GM23338 (cell line): Measurements from ENCODE around the gene METAP1D. TPM values are rescaled to one million over a fixed set of nuclear protein-coding genes. Genes with fewer than 3 reads are reported as not detected.
A peak's percentile ranks its signal among the peaks of the same experiment; 100 is the strongest.

Source experiments
- ATAC-seq: fragments of 200-7000 bp; cut with Tn5 transposase; 3 replicates; pipeline ENCODE4 v1.9.1; 2020
- DNase-seq: peaks from one replicate; pipeline ENCODE4 v3.0.0-alpha.2; 2015; ENCODE audit warnings: low spot score
- H2AFZ ChIP-seq: fragments of 200-600 bp; sonication (generic); 2 replicates; pipeline ENCODE4 v1.8.0; 2016; ENCODE audit warnings: antibody characterized with exemption, mild to moderate bottlenecking, moderate library complexity
- H3F3A ChIP-seq: fragments of 200-600 bp; sonication (generic); replicated peaks from 2 replicates; pipeline ENCODE4 v1.8.0; 2017; ENCODE audit warnings: antibody characterized with exemption, mixed run types, low read depth
- H3K27ac ChIP-seq: fragments of 200-600 bp; sonication (generic); 2 replicates; pipeline ENCODE4 v1.6.1; 2016; ENCODE audit warnings: low read depth
- H3K27me3 ChIP-seq: fragments of 200-600 bp; sonication (generic); 2 replicates; pipeline ENCODE4 v1.8.0; 2016; ENCODE audit warnings: mild to moderate bottlenecking, mixed run types, moderate library complexity; ENCODE audit not compliant: insufficient read depth
- H3K36me3 ChIP-seq: fragments of 200-600 bp; sonication (generic); 2 replicates; pipeline ENCODE4 v1.8.0; 2016; ENCODE audit warnings: mild to moderate bottlenecking; ENCODE audit not compliant: insufficient read depth
- H3K4me1 ChIP-seq: fragments of 200-600 bp; sonication (generic); 2 replicates; pipeline ENCODE4 v1.8.0; 2016; ENCODE audit warnings: mild to moderate bottlenecking, moderate library complexity; ENCODE audit not compliant: insufficient read depth
- H3K4me2 ChIP-seq: fragments of 200-600 bp; sonication (generic); 2 replicates; pipeline ENCODE4 v1.7.1; 2017; ENCODE audit warnings: mixed run types
- H3K4me3 ChIP-seq: fragments of 200-600 bp; sonication (generic); 2 replicates; pipeline ENCODE4 v1.6.1; 2016; ENCODE audit warnings: mixed run types
- H3K79me2 ChIP-seq: fragments of 200-600 bp; sonication (generic); replicated peaks from 2 replicates; pipeline ENCODE4 v1.8.0; 2017; ENCODE audit warnings: mild to moderate bottlenecking; ENCODE audit not compliant: insufficient read depth
- H3K9me2 ChIP-seq: fragments of 200-600 bp; sonication (generic); 2 replicates; pipeline ENCODE4 v1.8.0; 2017; ENCODE audit not compliant: insufficient read depth
- H4K20me1 ChIP-seq: fragments of 200-600 bp; sonication (generic); replicated peaks from 2 replicates; pipeline ENCODE4 v1.8.0; 2017; ENCODE audit warnings: mild to moderate bottlenecking; ENCODE audit not compliant: insufficient read depth
- H3K27ac Mint-ChIP-seq: 2 replicates; pipeline ENCODE4 v1.8.0; 2020; ENCODE audit warnings: inconsistent platforms, mild to moderate bottlenecking, moderate library complexity, mixed read lengths
- H3K27me3 Mint-ChIP-seq: 3 replicates; pipeline ENCODE4 v1.8.0; 2022; ENCODE audit warnings: low read depth, mild to moderate bottlenecking, moderate library complexity, mixed read lengths, inconsistent platforms; ENCODE audit not compliant: insufficient read depth, poor library complexity
- H3K36me3 Mint-ChIP-seq: 3 replicates; pipeline ENCODE4 v1.8.0; 2021; ENCODE audit warnings: low read depth, mild to moderate bottlenecking, inconsistent platforms, moderate library complexity, mixed read lengths
- H3K4me1 Mint-ChIP-seq: 3 replicates; pipeline ENCODE4 v1.8.0; 2020; ENCODE audit warnings: mild to moderate bottlenecking, inconsistent platforms, mixed read lengths
- H3K4me3 Mint-ChIP-seq: 3 replicates; pipeline ENCODE4 v1.8.0; 2021; ENCODE audit warnings: moderate library complexity, mild to moderate bottlenecking, inconsistent platforms, mixed read lengths
- H3K9me3 Mint-ChIP-seq: 3 replicates; pipeline ENCODE4 v1.8.0; 2020; ENCODE audit warnings: moderate library complexity, mild to moderate bottlenecking, inconsistent platforms, mixed read lengths
- CREB1 ChIP-seq: fragments of 250-450 bp; sonication (Bioruptor Pico); IDR thresholded peaks from 2 replicates; pipeline ENCODE4 v1.5.0; 2020; ENCODE audit warnings: low read depth, mild to moderate bottlenecking, moderate library complexity
- EZH2 ChIP-seq: fragments of 200-600 bp; sonication (generic); IDR thresholded peaks from one replicate; pipeline ENCODE4 v1.8.0; 2017; ENCODE audit warnings: antibody characterized with exemption, mild to moderate bottlenecking, low read depth; ENCODE audit not compliant: unreplicated experiment
- EZH2phosphoT487 ChIP-seq: fragments of 200-600 bp; sonication (generic); IDR thresholded peaks from one replicate; pipeline ENCODE4 v1.8.1; 2018; ENCODE audit warnings: antibody characterized with exemption; ENCODE audit not compliant: unreplicated experiment
- JUNB ChIP-seq: IDR thresholded peaks from one replicate; pipeline ENCODE4 v1.6.1; 2016; ENCODE audit warnings: antibody characterized with exemption; ENCODE audit not compliant: unreplicated experiment
- NANOG ChIP-seq: IDR thresholded peaks from 2 replicates; pipeline ENCODE4 v1.6.1; 2016; ENCODE audit warnings: antibody characterized with exemption, borderline replicate concordance
- POLR2AphosphoS5 ChIP-seq: IDR thresholded peaks from 2 replicates; pipeline ENCODE4 v1.6.1; 2016; ENCODE audit warnings: antibody characterized with exemption, low read depth
- ZNF114 ChIP-seq: fragments of 250-450 bp; sonication (Bioruptor Pico); IDR thresholded peaks from 2 replicates; pipeline ENCODE4 v1.5.0; 2020; ENCODE audit warnings: mild to moderate bottlenecking, moderate library complexity
- ZNF331 ChIP-seq: fragments of 250-450 bp; sonication (Bioruptor Pico); IDR thresholded peaks from 2 replicates; pipeline ENCODE4 v1.5.0; 2020; ENCODE audit warnings: low read depth, mild to moderate bottlenecking, moderate library complexity
- polyA plus RNA-seq: library from polyadenylated mRNA; unstranded; fragments of >200 nt; fragmentation: Nextera tagmentation; extraction: Ambion mirVana; gene quantifications from 2 replicates; pipeline ENCODE4 v1.2.1, GENCODE V29; 2016
- total RNA-seq: library from RNA; depleted of rRNA; stranded (reverse); fragments of >200 nt; shearing (Covaris generic); gene quantifications from 2 replicates; pipeline ENCODE4 v1.2.3, GENCODE V29; 2014
- TF ChIP-seq, protein P1 (sequence below): IDR thresholded peaks from one replicate; pipeline ENCODE4 v1.6.1; 2018; ENCODE audit warnings: antibody characterized with exemption; ENCODE audit not compliant: unreplicated experiment
- TF ChIP-seq, protein P2 (sequence below): IDR thresholded peaks from 2 replicates; pipeline ENCODE4 v1.6.1; 2016; ENCODE audit warnings: antibody characterized with exemption
- TF ChIP-seq, protein P3 (sequence below), 2 experiments: fragments of 200-600 bp in 1 of 2; sonication (generic) in 1 of 2; conservative IDR thresholded peaks; 2 replicates each; pipeline versions ENCODE4 v1.5.1 to v1.6.1; 2016 to 2017; ENCODE audit warnings: antibody characterized with exemption in 2 of 2, low read depth in 2 of 2, mild to moderate bottlenecking in 2 of 2, moderate library complexity in 1 of 2

Gene METAP1D
- total and polyA plus RNA-seq, 2 experiments from 2014 or later, result 12.8 to 15.5 TPM

DNA sequence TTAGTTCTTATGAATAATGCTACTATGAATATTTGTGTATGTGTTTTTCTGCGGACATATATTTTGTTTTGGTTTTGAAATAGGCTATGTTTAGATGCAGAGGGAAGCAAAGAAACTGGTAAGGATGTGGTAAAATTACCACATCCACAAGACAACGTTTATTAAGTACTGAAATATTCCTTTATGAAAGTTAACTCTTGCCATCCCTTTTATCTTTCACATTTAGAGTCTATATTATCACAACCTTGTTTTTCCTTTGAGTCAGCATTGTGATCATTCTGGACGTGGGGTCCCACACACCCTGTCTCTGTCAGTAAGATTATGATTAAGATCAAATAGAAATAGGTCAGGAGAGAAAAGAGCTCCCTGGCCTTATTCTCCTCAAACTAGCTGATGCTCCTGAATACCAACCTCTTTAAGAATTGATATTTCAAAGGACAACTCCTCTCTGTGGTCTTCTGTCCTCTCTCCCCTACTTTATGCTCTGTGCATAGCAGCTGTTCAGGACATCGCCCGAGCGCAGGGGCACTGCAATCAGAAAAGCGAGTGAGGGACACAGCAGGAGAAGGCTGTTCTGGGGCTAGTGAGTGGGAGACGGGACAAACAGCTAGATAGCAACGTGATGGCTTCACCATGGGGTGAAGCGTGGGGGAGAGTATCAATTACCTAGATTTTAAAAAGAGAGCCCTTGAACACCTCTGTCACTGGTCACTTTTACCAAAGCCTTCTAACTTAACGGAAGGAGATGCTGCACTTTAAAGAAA is 12.2 kb downstream of the METAP1D start (continued):
- TF ChIP-seq, protein P1, sequence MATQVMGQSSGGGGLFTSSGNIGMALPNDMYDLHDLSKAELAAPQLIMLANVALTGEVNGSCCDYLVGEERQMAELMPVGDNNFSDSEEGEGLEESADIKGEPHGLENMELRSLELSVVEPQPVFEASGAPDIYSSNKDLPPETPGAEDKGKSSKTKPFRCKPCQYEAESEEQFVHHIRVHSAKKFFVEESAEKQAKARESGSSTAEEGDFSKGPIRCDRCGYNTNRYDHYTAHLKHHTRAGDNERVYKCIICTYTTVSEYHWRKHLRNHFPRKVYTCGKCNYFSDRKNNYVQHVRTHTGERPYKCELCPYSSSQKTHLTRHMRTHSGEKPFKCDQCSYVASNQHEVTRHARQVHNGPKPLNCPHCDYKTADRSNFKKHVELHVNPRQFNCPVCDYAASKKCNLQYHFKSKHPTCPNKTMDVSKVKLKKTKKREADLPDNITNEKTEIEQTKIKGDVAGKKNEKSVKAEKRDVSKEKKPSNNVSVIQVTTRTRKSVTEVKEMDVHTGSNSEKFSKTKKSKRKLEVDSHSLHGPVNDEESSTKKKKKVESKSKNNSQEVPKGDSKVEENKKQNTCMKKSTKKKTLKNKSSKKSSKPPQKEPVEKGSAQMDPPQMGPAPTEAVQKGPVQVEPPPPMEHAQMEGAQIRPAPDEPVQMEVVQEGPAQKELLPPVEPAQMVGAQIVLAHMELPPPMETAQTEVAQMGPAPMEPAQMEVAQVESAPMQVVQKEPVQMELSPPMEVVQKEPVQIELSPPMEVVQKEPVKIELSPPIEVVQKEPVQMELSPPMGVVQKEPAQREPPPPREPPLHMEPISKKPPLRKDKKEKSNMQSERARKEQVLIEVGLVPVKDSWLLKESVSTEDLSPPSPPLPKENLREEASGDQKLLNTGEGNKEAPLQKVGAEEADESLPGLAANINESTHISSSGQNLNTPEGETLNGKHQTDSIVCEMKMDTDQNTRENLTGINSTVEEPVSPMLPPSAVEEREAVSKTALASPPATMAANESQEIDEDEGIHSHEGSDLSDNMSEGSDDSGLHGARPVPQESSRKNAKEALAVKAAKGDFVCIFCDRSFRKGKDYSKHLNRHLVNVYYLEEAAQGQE, result no peak
- no peak for TF ChIP-seq EZH2
- TF ChIP-seq JUNB, result no peak
- TF ChIP-seq, protein P2, sequence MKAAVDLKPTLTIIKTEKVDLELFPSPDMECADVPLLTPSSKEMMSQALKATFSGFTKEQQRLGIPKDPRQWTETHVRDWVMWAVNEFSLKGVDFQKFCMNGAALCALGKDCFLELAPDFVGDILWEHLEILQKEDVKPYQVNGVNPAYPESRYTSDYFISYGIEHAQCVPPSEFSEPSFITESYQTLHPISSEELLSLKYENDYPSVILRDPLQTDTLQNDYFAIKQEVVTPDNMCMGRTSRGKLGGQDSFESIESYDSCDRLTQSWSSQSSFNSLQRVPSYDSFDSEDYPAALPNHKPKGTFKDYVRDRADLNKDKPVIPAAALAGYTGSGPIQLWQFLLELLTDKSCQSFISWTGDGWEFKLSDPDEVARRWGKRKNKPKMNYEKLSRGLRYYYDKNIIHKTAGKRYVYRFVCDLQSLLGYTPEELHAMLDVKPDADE, result no peak
- no peak for TF ChIP-seq EZH2phosphoT487
- TF ChIP-seq CREB1 (CRISPR knock-in tag), result no peak
- TF ChIP-seq NANOG, result no peak

DNA sequence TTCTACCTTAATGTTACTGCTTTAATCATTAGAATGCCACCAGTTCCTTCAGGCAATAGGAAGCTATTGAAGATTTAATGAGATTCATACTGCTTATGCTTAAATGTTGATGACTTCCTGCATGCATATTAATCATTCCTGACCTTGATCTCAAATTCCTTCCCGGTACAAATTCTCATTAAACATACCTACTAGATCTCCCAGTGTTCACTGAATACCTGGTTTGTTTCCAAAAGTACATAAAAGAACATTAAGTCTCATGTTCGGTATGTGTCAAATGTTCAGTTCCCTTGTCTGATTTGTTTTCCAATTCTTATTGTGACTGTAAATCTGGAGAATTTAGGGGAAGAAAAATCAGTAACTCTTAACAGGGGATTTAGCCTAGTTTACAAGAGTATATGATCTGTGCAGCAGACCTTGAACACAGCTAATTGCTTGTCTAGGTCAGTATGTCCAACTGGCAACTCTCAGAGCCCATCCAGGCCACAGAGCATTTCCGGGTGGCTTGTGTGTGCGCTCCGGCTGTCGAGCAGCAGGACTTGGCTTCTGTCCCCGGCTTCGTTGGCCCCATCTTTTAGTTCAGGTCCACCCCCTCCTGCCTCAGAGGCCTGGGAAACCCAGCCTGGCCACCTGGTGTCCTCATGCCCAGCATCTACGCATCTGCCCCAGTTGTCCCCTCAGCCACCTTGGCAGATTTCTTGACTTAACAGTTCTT is 13.1 kb downstream of the METAP1D start:
- H3K4me3 Mint-ChIP-seq, result peak overlapping the region; percentile 4; the same call in 1 of the 3 replicates
- H3K9me3 Mint-ChIP-seq, result no peaks in the 10 kb centered on the region; the same call in 2 of the 3 replicates
- H3K79me2 ChIP-seq, result no peaks in the 10 kb centered on the region
- H3K36me3 Mint-ChIP-seq, result no peaks in the 10 kb centered on the region
- peak overlapping the region; percentile 14; the same call in 1 of the 2 replicates for H3K27ac ChIP-seq
- no peaks in the 10 kb centered on the region for H3K27me3 ChIP-seq
- no peaks in the 10 kb centered on the region for H3K36me3 ChIP-seq
- H3K9me2 ChIP-seq, result no peaks in the 10 kb centered on the region; the same call in 1 of the 2 replicates
- peaks cover 18% of the 10 kb centered on the region for H3K4me1 Mint-ChIP-seq
- peak overlapping the region; percentile 9 for H3K27ac Mint-ChIP-seq
- ATAC-seq, result peak; percentile 67
- no peak overlapping the region for H2AFZ ChIP-seq
- H3K4me2 ChIP-seq, result peak overlapping the region; percentile 53
- H3K4me3 ChIP-seq, result no peak overlapping the region
- H3K27me3 Mint-ChIP-seq, result peaks cover 4% of the 10 kb centered on the region
- H4K20me1 ChIP-seq, result 0 out of 2 replicates have a peak, but pooled peaks cover 3% of the 10 kb centered on the region
- peaks cover 20% of the 10 kb centered on the region for H3K4me1 ChIP-seq
- H3F3A ChIP-seq, result no peaks in the 10 kb centered on the region
- DNase-seq, result peak; percentile 22
- TF ChIP-seq NANOG (no peak), ZNF331 (CRISPR knock-in tag) (no peak), EZH2 (no peak), POLR2AphosphoS5 (no peak), EZH2phosphoT487 (no peak), ZNF114 (CRISPR knock-in tag) (no peak), CREB1 (CRISPR knock-in tag) (no peak), JUNB (no peak)
- TF ChIP-seq, protein P3, sequence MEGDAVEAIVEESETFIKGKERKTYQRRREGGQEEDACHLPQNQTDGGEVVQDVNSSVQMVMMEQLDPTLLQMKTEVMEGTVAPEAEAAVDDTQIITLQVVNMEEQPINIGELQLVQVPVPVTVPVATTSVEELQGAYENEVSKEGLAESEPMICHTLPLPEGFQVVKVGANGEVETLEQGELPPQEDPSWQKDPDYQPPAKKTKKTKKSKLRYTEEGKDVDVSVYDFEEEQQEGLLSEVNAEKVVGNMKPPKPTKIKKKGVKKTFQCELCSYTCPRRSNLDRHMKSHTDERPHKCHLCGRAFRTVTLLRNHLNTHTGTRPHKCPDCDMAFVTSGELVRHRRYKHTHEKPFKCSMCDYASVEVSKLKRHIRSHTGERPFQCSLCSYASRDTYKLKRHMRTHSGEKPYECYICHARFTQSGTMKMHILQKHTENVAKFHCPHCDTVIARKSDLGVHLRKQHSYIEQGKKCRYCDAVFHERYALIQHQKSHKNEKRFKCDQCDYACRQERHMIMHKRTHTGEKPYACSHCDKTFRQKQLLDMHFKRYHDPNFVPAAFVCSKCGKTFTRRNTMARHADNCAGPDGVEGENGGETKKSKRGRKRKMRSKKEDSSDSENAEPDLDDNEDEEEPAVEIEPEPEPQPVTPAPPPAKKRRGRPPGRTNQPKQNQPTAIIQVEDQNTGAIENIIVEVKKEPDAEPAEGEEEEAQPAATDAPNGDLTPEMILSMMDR (conservative IDR thresholded peaks at IDR 0.05; ENCODE audit: low read depth in 2 of 2), result no peak
- TF ChIP-seq, protein P1, result no peak
